ENCODE results near the gene MAP3K5. TPM values are rescaled to one million over a fixed set of nuclear protein-coding genes. Genes with fewer than 3 reads are reported as not detected.

Gene MAP3K5
- total and polyA plus RNA-seq, 2 donors (not counting 3 experiments of a cell fraction or from before 2014, with no cell fraction given): 1.5 to 7.0 TPM

DNA sequence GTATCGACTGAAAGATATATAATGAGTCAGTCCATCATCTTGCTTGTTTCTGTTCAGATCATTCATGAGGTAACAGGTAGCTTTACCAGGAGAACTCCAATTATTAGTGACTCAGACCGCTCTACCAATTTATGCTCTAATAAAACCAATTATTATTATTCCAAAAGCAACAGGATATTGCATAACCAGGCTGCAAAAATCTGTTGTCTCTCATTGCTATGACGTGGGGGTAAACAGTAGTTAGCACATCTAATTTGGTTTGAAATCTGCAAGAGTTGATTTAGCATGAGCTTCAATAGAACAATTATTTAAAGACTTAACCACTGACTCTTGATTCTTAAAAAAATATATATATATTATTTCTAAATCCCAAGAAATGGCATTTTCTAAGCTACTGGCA, 151.1 kb downstream of the MAP3K5 start:
- Histone ChIP-seq H3K27ac (ENCODE audit: insufficient read depth, low read depth, low read length) (no peak overlapping the region), H3K9me1 (replicated peaks; ENCODE audit: control insufficient read depth, extremely low read depth, insufficient read depth, low read length) (no peaks in the 10 kb centered on the region), H3K9ac (replicated peaks; ENCODE audit: extremely low read depth, insufficient read depth, low read length) (no peak overlapping the region), H3K4me1 (ENCODE audit: control insufficient read depth, extremely low read depth, insufficient read depth, low read length) (no peaks in the 10 kb centered on the region), H3K79me2 (ENCODE audit: control insufficient read depth, insufficient read depth, low read length) (no peaks in the 10 kb centered on the region), H3K4me3 (replicated peaks in 1 of 3; ENCODE audit: insufficient read depth in 1 of 3, low read depth in 1 of 3, low read length in 3 of 3) (no peak overlapping the region), H4K20me1 (replicated peaks; ENCODE audit: control insufficient read depth, extremely low read depth, insufficient read depth, low read length) (no peaks in the 10 kb centered on the region), H3K36me3 (ENCODE audit: control insufficient read depth in 2 of 2, extremely low read depth in 1 of 2, insufficient read depth in 2 of 2, low read length in 2 of 2) (no peaks in the 10 kb centered on the region), H3K27me3 (ENCODE audit: control insufficient read depth in 2 of 2, insufficient read depth in 2 of 2, low read length in 2 of 2) (no peaks in the 10 kb centered on the region), H2AFZ (ENCODE audit: low read depth, low read length) (no peak overlapping the region), H3K9me3 (replicated peaks; ENCODE audit: control insufficient read depth, insufficient read depth, low read length) (no peaks in the 10 kb centered on the region), H3K4me2 (ENCODE audit: insufficient read depth, low read length) (no peak overlapping the region)
- no TSS peak for BruUV-seq (replicated peaks)
- dilution Hi-C loops (cut with MboI; ENCODE audit: extremely low pct_ligation_motif_present, low sequenced_read_pairs): no loop called here
- CTCF ChIA-PET: interaction anchor here (1.5 to 10.2 kb wide), 2 partner anchors 47 to 148 kb away, joined by 3 to 708 read pairs; partner anchors contain the start of gene MAP3K5
- POLR2A ChIA-PET: no interaction called here
- no peak for FAIRE-seq
- TF ChIP-seq EZH2 (IDR thresholded peaks at IDR 0.05; ENCODE audit: borderline replicate concordance, low read depth, low read length, severe bottlenecking): no peak
- TF ChIP-seq JUN (IDR thresholded peaks at IDR 0.05; ENCODE audit: borderline replicate concordance, insufficient read depth, insufficient read length, low read depth): no peak
- TF ChIP-seq MYC (IDR thresholded peaks at IDR 0.05; ENCODE audit: low read depth, low read length): no peak
- TF ChIP-seq POLR2A (IDR thresholded peaks at IDR 0.05; ENCODE audit: low read depth, low read length): no peak
- TF ChIP-seq, protein P1, sequence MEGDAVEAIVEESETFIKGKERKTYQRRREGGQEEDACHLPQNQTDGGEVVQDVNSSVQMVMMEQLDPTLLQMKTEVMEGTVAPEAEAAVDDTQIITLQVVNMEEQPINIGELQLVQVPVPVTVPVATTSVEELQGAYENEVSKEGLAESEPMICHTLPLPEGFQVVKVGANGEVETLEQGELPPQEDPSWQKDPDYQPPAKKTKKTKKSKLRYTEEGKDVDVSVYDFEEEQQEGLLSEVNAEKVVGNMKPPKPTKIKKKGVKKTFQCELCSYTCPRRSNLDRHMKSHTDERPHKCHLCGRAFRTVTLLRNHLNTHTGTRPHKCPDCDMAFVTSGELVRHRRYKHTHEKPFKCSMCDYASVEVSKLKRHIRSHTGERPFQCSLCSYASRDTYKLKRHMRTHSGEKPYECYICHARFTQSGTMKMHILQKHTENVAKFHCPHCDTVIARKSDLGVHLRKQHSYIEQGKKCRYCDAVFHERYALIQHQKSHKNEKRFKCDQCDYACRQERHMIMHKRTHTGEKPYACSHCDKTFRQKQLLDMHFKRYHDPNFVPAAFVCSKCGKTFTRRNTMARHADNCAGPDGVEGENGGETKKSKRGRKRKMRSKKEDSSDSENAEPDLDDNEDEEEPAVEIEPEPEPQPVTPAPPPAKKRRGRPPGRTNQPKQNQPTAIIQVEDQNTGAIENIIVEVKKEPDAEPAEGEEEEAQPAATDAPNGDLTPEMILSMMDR (IDR thresholded peaks at IDR 0.05; ENCODE audit: extremely low read depth in 1 of 2, insufficient read depth in 1 of 2, low read depth in 1 of 2, low read length in 2 of 2): no peak
- TF ChIP-seq GATA2 (IDR thresholded peaks at IDR 0.05; ENCODE audit: insufficient read depth, insufficient read length, low read depth, low read length): no peak
- no peak for TF ChIP-seq FOS (IDR thresholded peaks at IDR 0.05; ENCODE audit: borderline replicate concordance, insufficient read depth, low read length)
- TF ChIP-seq, protein P2, sequence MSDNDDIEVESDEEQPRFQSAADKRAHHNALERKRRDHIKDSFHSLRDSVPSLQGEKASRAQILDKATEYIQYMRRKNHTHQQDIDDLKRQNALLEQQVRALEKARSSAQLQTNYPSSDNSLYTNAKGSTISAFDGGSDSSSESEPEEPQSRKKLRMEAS (IDR thresholded peaks at IDR 0.05; ENCODE audit: insufficient read depth, insufficient read length): no peak
- no peak for TF ChIP-seq POLR2AphosphoS5 (IDR thresholded peaks at IDR 0.05; ENCODE audit: insufficient read depth, low read depth, low read length)
- intact Hi-C loops (cut with micrococcal nuclease): no loop called here
- DNase-seq (ENCODE audit: low read depth, low spot score): no peak

All from endothelial cell of umbilical vein (primary cell).